Neural progenitor cell (in vitro differentiated cells): Measurements from ENCODE around the gene KBTBD4.

Source experiments
- CTCF ChIP-seq: fragments of 200-600 bp; sonication (generic); IDR thresholded peaks from 2 replicates; pipeline ENCODE4 v1.5.1; 2017; ENCODE audit warnings: antibody characterized with exemption, mild to moderate bottlenecking
- EZH2 ChIP-seq: fragments of 200-600 bp; sonication (generic); IDR thresholded peaks from 2 replicates; pipeline ENCODE4 v1.6.1; 2017; ENCODE audit warnings: antibody characterized with exemption, mild to moderate bottlenecking, moderate library complexity
- EZH2phosphoT487 ChIP-seq: fragments of 200-600 bp; sonication (generic); IDR thresholded peaks from 2 replicates; pipeline ENCODE4 v1.6.1; 2017; ENCODE audit warnings: antibody characterized with exemption

GRCh38 chr11:47566149-47566698 is 12.5 kb downstream of the KBTBD4 start:
- no peak for TF ChIP-seq CTCF
- no peak for TF ChIP-seq EZH2
- no peak for TF ChIP-seq EZH2phosphoT487
